ENCODE results near the gene FUT2.

The FUT2 gene

DNA sequence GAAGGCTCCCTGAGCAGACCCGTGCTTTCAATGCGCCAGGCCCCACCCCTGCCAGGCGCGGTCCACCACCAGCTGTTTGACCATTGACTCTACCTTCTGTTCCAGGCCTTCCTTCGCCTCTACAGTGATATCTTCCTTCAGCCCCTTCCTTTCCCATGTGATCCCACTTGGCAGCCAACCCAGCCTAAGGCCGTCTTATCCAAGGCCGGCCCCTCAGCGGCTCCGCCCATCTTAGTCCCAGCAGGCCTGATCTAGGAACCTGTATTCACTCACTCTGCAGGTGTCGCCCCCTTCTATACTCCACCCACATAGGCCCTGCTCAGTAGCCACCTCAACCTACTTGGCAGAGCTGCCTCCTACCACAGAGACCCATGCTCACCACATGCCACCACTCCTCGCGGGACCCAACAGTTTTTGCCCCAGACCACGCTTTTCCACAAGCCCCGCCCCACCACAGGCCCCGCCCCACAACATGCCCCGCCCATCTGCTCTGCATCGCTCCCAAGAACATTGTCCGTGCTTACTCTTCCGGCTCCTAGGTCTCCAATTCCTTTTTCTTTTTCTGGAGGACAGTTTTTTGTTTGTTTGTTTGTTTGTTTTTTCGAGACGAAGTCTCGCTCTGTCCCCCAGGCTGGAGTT, 41.7 kb downstream of the FUT2 start:
- TF ChIP-seq, protein P1, sequence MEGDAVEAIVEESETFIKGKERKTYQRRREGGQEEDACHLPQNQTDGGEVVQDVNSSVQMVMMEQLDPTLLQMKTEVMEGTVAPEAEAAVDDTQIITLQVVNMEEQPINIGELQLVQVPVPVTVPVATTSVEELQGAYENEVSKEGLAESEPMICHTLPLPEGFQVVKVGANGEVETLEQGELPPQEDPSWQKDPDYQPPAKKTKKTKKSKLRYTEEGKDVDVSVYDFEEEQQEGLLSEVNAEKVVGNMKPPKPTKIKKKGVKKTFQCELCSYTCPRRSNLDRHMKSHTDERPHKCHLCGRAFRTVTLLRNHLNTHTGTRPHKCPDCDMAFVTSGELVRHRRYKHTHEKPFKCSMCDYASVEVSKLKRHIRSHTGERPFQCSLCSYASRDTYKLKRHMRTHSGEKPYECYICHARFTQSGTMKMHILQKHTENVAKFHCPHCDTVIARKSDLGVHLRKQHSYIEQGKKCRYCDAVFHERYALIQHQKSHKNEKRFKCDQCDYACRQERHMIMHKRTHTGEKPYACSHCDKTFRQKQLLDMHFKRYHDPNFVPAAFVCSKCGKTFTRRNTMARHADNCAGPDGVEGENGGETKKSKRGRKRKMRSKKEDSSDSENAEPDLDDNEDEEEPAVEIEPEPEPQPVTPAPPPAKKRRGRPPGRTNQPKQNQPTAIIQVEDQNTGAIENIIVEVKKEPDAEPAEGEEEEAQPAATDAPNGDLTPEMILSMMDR (IDR thresholded peaks at IDR 0.05; ENCODE audit: extremely low read depth, insufficient read depth, missing control alignments) = no peak
- in situ Hi-C loops (cut with MboI; ENCODE audit: low pct_unique_long_range_greater_than_20kb, low sequenced_read_pairs, unreplicated experiment) = no loop called here
- no peak for DNase-seq (ENCODE audit: low spot score)

DNA sequence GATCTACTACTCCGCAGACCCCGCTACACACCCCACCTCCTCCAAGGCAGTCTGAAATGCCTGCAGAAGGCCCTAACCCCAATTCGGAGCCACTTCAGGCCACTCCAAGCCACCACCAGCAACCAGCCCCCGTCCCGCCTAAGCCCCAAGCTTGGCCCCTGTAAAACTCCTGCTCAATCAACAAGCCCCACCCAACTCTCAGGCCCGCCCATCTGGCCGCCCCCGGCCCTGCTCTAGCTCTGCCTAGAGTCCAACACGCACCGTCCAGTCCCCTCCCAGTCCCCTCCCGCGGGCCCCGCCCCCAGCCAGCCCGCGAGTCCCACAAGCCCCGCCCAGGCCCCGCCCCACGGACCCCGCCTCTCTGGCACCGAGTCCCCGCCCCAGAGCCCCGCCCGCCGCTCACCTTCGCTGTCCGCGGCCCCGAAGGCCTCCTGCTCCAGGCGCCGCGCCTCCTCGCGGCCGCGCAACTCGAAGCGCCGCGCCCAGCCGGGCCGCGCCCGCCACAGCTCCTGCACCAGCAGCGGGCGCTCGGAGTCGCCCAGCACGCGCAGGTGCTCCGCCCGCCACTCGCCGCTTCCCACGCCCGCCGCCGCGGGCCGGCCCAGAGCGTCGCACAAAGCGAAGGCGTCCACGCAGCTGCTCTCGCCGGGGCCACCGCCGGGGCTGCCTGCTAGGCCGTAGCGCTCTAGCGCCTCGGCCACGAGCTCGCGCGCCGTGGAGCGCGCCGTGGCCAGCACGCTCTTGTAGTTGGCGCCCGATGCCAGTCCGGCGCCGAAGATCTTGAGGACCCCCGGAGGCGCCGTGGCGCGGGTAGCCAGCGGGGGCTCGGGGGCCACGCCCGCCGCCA, 43.0 kb downstream of the FUT2 start:
- TF ChIP-seq, protein P1 (IDR thresholded peaks at IDR 0.05; ENCODE audit: extremely low read depth, insufficient read depth, missing control alignments) = peak; percentile 71
- in situ Hi-C loops (cut with MboI; ENCODE audit: low pct_unique_long_range_greater_than_20kb, low sequenced_read_pairs, unreplicated experiment) = no loop called here
- peak; percentile 100 for DNase-seq (ENCODE audit: low spot score)

DNA sequence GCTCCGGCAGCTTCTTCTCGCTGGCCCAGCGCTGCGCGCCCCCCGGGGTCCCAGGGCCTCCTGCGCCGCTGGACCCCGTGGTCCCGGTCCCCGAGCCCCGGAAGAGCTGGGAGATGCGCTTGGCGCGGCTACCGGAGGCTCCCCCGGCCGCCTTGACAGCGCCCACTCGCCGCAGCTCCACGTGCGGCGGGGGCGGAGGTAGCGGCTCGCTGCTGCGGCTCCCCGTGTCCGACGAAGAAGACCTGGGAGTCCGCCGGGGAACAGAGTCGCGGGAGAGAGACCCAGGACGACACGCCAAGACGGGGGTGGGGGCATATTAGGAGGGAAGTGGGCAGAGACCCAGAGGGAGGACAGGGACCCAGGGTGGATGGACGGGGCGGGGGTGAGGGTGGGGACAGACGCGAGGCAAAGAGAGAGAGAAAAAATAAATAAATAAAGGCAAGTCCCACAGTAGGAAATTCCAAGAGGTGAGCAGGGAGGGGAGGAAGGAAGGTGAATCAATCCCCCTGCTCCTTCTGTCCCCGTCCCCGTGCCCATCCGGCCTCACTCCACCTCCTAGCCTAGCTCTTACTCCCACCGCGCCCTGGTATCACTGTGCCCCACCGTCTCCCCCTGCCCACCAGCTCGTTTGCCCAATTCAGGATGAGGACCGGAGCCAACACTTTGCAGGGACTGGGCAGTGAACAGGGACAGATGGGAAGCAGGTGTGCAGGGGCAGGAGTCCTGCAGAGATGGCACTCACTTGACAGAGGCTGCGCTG, 43.8 kb downstream of the FUT2 start:
- in situ Hi-C loops (cut with MboI; ENCODE audit: low pct_unique_long_range_greater_than_20kb, low sequenced_read_pairs, unreplicated experiment) = no loop called here
- no peak for DNase-seq (ENCODE audit: low spot score)
- TF ChIP-seq, protein P1 (IDR thresholded peaks at IDR 0.05; ENCODE audit: extremely low read depth, insufficient read depth, missing control alignments) = no peak

DNA sequence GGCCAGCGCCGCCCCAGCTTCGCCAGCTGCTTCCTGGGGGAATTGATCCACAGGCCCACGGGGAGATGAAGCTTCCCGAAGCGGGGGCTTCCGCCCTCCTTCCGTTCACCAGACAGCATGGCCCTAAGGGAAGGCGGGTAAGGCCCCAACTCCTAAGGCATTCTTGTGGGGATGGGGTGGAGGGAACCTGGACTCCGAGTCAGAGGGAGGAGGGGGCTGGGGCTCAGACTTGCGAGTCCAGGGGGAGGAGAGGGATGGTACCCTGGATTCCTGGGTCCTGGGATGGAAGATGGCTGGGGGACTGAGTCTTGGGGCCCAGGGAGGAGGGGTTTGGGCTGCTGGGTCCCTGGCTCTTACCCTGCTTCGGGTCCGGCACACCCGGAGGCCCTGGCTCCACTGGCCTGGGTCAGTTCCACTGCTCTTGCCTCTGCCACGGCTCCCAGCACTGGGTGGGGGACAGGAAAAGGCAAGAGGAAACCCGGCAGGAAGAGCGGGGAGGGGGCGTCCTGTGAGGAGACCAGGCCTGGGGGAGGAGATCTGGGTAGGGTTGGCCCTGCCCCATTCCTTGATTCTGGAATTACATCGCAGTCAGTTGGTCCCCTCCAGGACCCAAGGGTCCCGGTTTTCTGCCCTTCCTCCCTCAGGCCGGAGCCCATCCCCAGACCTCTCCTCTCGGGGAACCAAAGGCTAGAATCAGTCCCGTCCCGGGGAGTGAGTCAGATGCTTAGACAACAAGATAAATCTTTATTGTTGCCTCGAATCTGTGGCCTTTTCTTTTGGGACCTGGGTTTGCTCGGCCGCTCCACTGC, 44.6 kb downstream of the FUT2 start, which contains the start of gene RASIP1:
Gene RASIP1, minus strand, starts transcription at position 447 of the 809 bp plus-strand sequence. Its CDS starts 328 bp downstream, at position 119.
- in situ Hi-C loops (cut with MboI; ENCODE audit: low pct_unique_long_range_greater_than_20kb, low sequenced_read_pairs, unreplicated experiment) = no loop called here
- no peak for DNase-seq (ENCODE audit: low spot score)
- TF ChIP-seq, protein P1 (IDR thresholded peaks at IDR 0.05; ENCODE audit: extremely low read depth, insufficient read depth, missing control alignments) = no peak

DNA sequence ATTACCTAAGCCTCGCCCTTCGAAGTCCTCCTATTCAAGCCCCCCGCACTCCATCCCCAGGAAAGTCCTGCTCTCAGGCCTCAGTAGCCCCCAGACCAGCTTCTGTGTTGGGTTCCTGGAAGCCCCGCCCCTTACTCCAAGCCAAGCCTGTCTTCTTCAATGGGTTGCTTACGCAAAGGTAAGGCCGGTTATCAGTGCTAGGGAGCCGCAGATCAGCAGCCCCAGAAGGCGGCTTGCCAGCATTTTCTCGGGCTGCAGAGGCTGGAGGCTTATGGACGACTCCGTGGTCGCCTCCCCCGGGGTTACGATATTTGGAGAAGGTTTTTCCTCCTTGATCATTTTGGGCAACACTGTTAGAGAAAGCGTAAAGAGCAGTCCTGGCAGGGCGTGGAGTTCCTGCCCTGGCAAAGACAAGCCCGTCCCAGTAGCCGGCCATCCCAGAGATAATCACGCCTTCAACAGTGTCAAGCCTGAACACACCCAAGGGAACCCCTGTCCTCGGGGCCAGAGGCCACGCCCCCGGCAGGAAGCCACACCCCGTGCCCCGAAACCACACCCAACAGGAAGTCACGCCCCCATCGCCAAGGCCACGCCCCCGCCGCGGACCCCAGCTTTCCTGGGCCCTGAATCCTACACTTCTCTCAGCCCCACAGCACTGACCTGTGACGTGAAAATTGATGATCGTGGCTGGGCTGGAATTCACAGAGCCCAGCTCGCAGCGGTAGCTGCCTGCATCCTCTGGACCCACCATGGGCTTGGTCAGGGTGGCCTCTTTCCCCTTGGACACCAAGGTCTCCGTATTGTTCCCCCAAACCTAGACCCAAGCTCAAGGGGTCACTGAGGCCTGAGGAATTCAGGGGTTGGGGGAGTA, 45.6 kb downstream of the FUT2 start:
- TF ChIP-seq, protein P1 (IDR thresholded peaks at IDR 0.05; ENCODE audit: extremely low read depth, insufficient read depth, missing control alignments) = no peak
- in situ Hi-C loops (cut with MboI; ENCODE audit: low pct_unique_long_range_greater_than_20kb, low sequenced_read_pairs, unreplicated experiment) = no loop called here
- DNase-seq (ENCODE audit: low spot score) = peak; percentile 60

All from GM13977 (cell line).